Fibroblast of lung (primary cell): Measurements from ENCODE around the gene TTI1. TPM values are rescaled to one million over a fixed set of nuclear protein-coding genes. Genes with fewer than 3 reads are reported as not detected.
A peak's percentile ranks its signal among the peaks of the same experiment; 100 is the strongest.

Source experiments
- DNase-seq, 2 donors: peaks; one replicate each; pipeline versions ENCODE4 v3.0.0 to v3.0.0-alpha.2; 2010; ENCODE audit warnings: low read depth in 2 of 2
- H2AFZ ChIP-seq: 2 replicates; pipeline ENCODE4 v1.5.1; 2012; ENCODE audit warnings: low read length, control low read depth, inconsistent platforms
- H3K27ac ChIP-seq: 2 replicates; pipeline ENCODE4 v1.5.1; 2011; ENCODE audit warnings: low read length, control low read depth; ENCODE audit not compliant: insufficient read depth
- H3K27me3 ChIP-seq: 2 replicates; pipeline ENCODE4 v1.5.1; 2011; ENCODE audit warnings: mild to moderate bottlenecking, low read length; ENCODE audit not compliant: control insufficient read depth, insufficient read depth
- H3K36me3 ChIP-seq: 2 replicates; pipeline ENCODE4 v1.5.1; 2011; ENCODE audit warnings: low read length; ENCODE audit not compliant: control insufficient read depth, insufficient read depth
- H3K4me1 ChIP-seq: 2 replicates; pipeline ENCODE4 v1.5.1; 2011; ENCODE audit warnings: low read length; ENCODE audit not compliant: control insufficient read depth, insufficient read depth; ENCODE audit errors: extremely low read depth
- H3K4me2 ChIP-seq: 2 replicates; pipeline ENCODE4 v1.5.1; 2011; ENCODE audit warnings: low read length, control low read depth; ENCODE audit not compliant: insufficient read depth; ENCODE audit errors: extremely low read depth
- H3K4me3 ChIP-seq, 4 experiments: fragments of 200-600 bp in 1 of 4; sonication (generic) in 1 of 4; replicated peaks in 1 of 4; 2 replicates each; pipeline ENCODE4 v1.5.1; 2011 to 2016; ENCODE audit warnings: low read length in 4 of 4, low read depth in 3 of 4, mild to moderate bottlenecking in 3 of 4, control low read depth in 2 of 4, inconsistent platforms in 1 of 4, mixed read lengths in 1 of 4; ENCODE audit not compliant: insufficient read depth in 1 of 4; ENCODE audit errors: control extremely low read depth in 1 of 4
- H3K79me2 ChIP-seq: 2 replicates; pipeline ENCODE4 v1.5.1; 2012; ENCODE audit warnings: mild to moderate bottlenecking, low read length, inconsistent platforms; ENCODE audit not compliant: control insufficient read depth, insufficient read depth
- H3K9ac ChIP-seq: 2 replicates; pipeline ENCODE4 v1.5.1; 2011; ENCODE audit warnings: mild to moderate bottlenecking, low read length, control low read depth; ENCODE audit not compliant: insufficient read depth
- H3K9me3 ChIP-seq: 2 replicates; pipeline ENCODE4 v1.5.1; 2012; ENCODE audit warnings: low read depth, low read length; ENCODE audit not compliant: control insufficient read depth, insufficient read depth
- H4K20me1 ChIP-seq: 2 replicates; pipeline ENCODE4 v1.5.1; 2011; ENCODE audit warnings: low read length; ENCODE audit not compliant: control insufficient read depth, insufficient read depth; ENCODE audit errors: extremely low read depth
- EZH2 ChIP-seq: IDR thresholded peaks from 2 replicates; pipeline ENCODE4 v1.5.1; 2012; ENCODE audit warnings: low read length, control low read depth, mild to moderate bottlenecking; ENCODE audit errors: missing control alignments
- polyA plus RNA-seq, 2 donors: library from polyadenylated mRNA; depleted of rRNA in 1 of 2; stranded (reverse) in 1 of 2; unstranded in 1 of 2; fragments of >200 nt; gene quantifications; 2 replicates each; pipeline ENCODE4 v1.2.1, GENCODE V29; 2011 to 2012; ENCODE audit warnings: missing spikeins in 1 of 2
- total RNA-seq: library from RNA; depleted of rRNA; stranded (reverse); fragments of >200 nt; gene quantifications from 2 replicates; pipeline ENCODE4 v1.2.1, GENCODE V29; 2014
- TF ChIP-seq, protein P1 (sequence below), 2 donors: IDR thresholded peaks in 1 of 2; conservative IDR thresholded peaks in 1 of 2; 1 replicate in 1 of 2; 2 replicates in 1 of 2; pipeline ENCODE4 v1.5.1; 2011 to 2012; ENCODE audit warnings: low read length in 2 of 2, control low read depth in 1 of 2, inconsistent platforms in 1 of 2, low read depth in 1 of 2, mild to moderate bottlenecking in 1 of 2

The TTI1 gene
- total and polyA plus RNA-seq, 2 donors (not counting 1 experiment from before 2014, with no cell fraction given), result 12.6 to 20.0 TPM

- Histone ChIP-seq H4K20me1 (no peaks in the 10 kb centered on the region), H3K4me1 (peaks cover 31% of the 10 kb centered on the region), H3K27ac (no peak overlapping the region), H3K4me2 (peak overlapping the region; percentile 54), H3K27me3 (no peaks in the 10 kb centered on the region), H3K4me3 (peak overlapping the region in 1 of 4 experiments; percentile 19), H3K9ac (no peak overlapping the region), H2AFZ (no peak overlapping the region), H3K36me3 (peaks cover 14% of the 10 kb centered on the region), H3K79me2 (peaks cover 8% of the 10 kb centered on the region), H3K9me3 (no peaks in the 10 kb centered on the region)
- peak; percentile 49 to 82 for DNase-seq
- no peak for TF ChIP-seq EZH2
- TF ChIP-seq, protein P1, sequence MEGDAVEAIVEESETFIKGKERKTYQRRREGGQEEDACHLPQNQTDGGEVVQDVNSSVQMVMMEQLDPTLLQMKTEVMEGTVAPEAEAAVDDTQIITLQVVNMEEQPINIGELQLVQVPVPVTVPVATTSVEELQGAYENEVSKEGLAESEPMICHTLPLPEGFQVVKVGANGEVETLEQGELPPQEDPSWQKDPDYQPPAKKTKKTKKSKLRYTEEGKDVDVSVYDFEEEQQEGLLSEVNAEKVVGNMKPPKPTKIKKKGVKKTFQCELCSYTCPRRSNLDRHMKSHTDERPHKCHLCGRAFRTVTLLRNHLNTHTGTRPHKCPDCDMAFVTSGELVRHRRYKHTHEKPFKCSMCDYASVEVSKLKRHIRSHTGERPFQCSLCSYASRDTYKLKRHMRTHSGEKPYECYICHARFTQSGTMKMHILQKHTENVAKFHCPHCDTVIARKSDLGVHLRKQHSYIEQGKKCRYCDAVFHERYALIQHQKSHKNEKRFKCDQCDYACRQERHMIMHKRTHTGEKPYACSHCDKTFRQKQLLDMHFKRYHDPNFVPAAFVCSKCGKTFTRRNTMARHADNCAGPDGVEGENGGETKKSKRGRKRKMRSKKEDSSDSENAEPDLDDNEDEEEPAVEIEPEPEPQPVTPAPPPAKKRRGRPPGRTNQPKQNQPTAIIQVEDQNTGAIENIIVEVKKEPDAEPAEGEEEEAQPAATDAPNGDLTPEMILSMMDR (conservative IDR thresholded peaks at IDR 0.05 in 1 of 2, IDR thresholded peaks at IDR 0.05 in 1 of 2; ENCODE audit: low read depth in 1 of 2, low read length in 2 of 2), result no peak
Measured at GRCh38 chr20:38075161-38075998, 42.1 kb upstream of the TTI1 start.

DNA sequence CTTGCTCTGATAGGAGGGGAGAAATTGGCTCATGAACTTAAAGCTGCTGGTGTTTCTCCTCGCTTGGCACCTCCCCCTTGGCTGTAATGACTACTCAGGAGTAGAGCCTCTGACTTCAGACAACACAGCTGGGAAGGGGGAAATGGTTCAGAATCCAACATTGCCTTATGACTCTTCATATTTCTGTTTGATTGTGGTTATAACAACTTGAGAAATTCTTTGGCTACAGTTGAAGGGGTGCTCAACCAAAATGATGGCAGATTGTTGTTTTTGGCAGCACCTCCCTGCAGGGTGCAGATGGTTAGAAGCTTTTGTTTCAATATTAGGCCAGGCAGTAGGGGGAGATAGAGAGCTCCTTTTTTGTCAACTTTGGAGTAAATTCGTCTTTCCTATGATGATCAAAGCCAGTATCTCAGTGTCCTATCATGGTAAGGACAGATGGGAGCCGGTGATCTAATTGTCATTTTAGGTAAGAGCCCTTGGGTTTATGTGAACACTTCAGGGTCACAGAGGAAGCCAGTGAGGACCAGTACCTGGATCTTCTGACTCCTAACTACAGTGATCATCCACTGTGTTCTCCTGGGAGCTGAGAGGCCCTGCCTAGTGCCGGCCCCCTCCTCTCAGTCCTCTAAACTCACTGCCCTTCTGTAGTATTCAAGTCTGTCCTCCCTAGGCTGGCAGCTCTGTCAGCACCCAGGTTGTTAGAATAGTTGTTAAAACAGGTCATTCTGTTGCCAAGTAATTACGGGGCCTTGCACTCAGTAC is 40.2 kb upstream of the TTI1 start:
- H3K36me3 ChIP-seq, result peaks cover 19% of the 10 kb centered on the region
- peaks cover 8% of the 10 kb centered on the region for H3K79me2 ChIP-seq
- H2AFZ ChIP-seq, result no peak overlapping the region
- no peak overlapping the region for H3K9ac ChIP-seq
- H3K4me2 ChIP-seq, result peak overlapping the region; percentile 65
- H3K27ac ChIP-seq, result peak overlapping the region; percentile 69
- peaks cover 31% of the 10 kb centered on the region for H3K4me1 ChIP-seq
- H3K4me3 ChIP-seq, result no peak overlapping the region
- no peaks in the 10 kb centered on the region for H4K20me1 ChIP-seq
- no peaks in the 10 kb centered on the region for H3K27me3 ChIP-seq
- H3K9me3 ChIP-seq, result no peaks in the 10 kb centered on the region
- no peak for TF ChIP-seq EZH2
- TF ChIP-seq, protein P1 (conservative IDR thresholded peaks at IDR 0.05 in 1 of 2, IDR thresholded peaks at IDR 0.05 in 1 of 2; ENCODE audit: low read depth in 1 of 2, low read length in 2 of 2), result peak; percentile 82
- peak; percentile 98 to 99 for DNase-seq

DNA sequence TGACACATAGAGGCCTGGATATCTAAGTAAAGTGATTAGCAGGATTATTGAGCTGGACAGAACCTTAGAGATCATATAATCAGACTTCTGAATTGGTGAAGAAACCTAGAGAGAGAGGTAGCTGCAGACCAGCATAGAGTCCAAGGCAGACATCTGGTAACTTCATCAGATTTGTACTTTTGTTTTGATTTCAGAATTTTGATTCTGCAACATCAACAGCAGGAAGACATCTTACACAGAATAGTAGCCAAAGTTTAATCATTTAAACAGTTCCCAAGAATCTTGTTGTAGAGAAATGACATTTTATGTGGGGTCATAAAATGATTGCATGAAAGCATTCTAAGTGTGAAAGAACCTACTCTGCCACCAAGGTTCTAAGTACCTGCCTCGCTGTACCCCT is 39.6 kb upstream of the TTI1 start:
- Histone ChIP-seq H3K4me1 (peaks cover 31% of the 10 kb centered on the region), H3K9ac (no peak overlapping the region), H3K36me3 (peaks cover 21% of the 10 kb centered on the region), H3K79me2 (peaks cover 8% of the 10 kb centered on the region), H4K20me1 (no peaks in the 10 kb centered on the region), H3K9me3 (no peaks in the 10 kb centered on the region), H3K27me3 (no peaks in the 10 kb centered on the region), H3K4me2 (peak overlapping the region; percentile 65), H3K27ac (peak overlapping the region; percentile 66), H3K4me3 (no peak overlapping the region), H2AFZ (no peak overlapping the region)
- TF ChIP-seq EZH2, result no peak
- TF ChIP-seq, protein P1 (conservative IDR thresholded peaks at IDR 0.05 in 1 of 2, IDR thresholded peaks at IDR 0.05 in 1 of 2; ENCODE audit: low read depth in 1 of 2, low read length in 2 of 2), result no peak
- DNase-seq, result no peak
